Measurements from ENCODE around the gene MRPS2. TPM values are rescaled to one million over a fixed set of nuclear protein-coding genes. Genes with fewer than 3 reads are reported as not detected.
"Not testable (repeated sequence)": the region's sequence is repeated elsewhere in the genome, so short reads cannot be mapped to it uniquely, and the experiment has no call there.

MRPS2 gene
- total RNA-seq, 2 donors from 2014 or later, result 29.9 to 48.6 TPM

- ATAC-seq (replicated peaks), result no peak
- Mint-ChIP-seq H3K4me1 (no peaks in the 10 kb centered on the region), H3K27ac (no peak overlapping the region), H3K9me3 (no peaks in the 10 kb centered on the region), H3K36me3 (ENCODE audit: low read depth) (no peaks in the 10 kb centered on the region), H3K27me3 (peaks cover 20% of the 10 kb centered on the region), H3K4me3 (no peak overlapping the region)
These were observed 44.6 kb downstream of the MRPS2 start for GRCh38 chr9:135544981-135545635.

DNA sequence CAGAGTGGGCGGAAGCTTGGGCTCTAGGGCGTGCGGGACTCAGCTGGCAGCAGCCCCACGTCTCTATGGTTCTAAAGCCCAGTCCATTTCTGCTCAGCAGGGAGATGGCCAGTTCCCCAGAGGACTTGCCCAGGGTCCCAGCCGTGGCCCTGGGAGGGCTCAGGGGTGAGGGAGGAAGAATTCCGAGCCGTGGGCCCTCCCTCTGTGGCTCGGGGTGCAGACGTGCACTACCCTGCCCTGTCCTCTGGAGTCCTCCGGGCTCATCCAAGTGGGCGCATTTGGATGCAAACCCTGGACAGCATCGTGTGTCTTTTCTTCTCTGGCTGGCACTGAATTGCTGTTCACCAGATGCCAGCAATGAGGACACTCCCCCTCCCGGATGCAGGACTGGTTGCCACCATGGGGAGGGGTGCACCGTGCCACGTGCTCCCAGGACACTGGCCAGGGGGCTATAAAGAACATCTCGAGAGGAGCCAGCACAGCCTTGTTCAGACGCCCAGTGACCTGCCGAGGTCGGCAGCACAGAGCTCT, 45.2 kb downstream of the MRPS2 start, which contains the start of gene OBP2A:
Gene OBP2A (plus strand): TSS at position 481 of the 531 bp plus-strand sequence. CDS start 55 bp downstream, outside the sequence.
- H3K4me3 Mint-ChIP-seq; H3K9me3 Mint-ChIP-seq; ATAC-seq (replicated peaks); H3K4me1 Mint-ChIP-seq; H3K27ac Mint-ChIP-seq; H3K36me3 Mint-ChIP-seq (ENCODE audit: low read depth): not testable (repeated sequence)
- peaks cover 18% of the 10 kb centered on the region for H3K27me3 Mint-ChIP-seq

GRCh38 chr9:135546792-135547617, 46.5 kb downstream of the MRPS2 start:
- H3K4me1 Mint-ChIP-seq; H3K36me3 Mint-ChIP-seq (ENCODE audit: low read depth); H3K9me3 Mint-ChIP-seq; H3K27ac Mint-ChIP-seq; ATAC-seq (replicated peaks); H3K4me3 Mint-ChIP-seq: not testable (repeated sequence)
- H3K27me3 Mint-ChIP-seq, result peaks cover 20% of the 10 kb centered on the region

DNA sequence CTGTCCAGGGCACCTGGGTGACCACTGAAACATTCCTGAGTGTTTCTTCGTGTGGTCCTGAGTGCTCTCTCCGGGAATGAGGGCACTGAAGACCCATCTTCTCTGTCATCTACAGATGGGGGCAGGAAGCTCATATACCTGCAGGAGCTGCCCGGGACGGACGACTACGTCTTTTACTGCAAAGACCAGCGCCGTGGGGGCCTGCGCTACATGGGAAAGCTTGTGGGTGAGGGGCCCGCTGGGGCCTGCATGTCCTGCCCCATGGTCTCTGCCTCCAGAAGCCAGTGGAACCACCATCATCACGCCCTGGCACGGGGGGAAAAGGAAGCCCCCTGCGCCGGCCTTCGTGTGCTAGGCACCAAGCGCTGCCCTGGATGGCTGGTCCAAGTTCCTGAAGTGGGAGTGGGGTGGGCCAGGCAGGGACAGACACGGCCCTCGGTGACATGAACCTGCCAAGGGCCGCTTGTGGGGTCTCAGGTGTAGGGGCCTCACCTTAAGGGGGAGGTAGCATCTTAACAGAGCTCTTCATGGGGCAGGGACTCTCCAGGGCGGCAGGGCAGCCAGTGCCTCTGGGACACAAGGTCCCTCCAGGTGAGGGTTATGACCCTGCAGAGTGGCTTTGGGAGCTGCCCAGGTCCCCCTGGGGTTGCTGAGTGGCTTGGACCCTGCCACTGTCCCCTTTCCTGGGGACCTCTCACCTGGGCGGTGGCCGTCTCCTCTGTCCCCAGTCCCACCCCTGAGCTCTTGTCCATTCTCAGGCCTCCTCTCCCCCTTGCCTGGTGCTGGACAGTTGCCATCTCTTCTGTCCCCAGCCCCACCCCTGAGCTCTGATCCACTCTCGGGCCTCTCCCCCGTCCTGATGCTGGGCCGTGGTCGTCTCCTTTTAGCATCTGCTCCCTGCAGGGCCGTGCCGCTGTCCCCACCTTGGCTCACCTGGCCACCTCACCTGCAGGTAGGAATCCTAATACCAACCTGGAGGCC, 47.6 kb downstream of the MRPS2 start:
- Mint-ChIP-seq H3K27ac (no peak overlapping the region), H3K9me3 (no peaks in the 10 kb centered on the region), H3K36me3 (ENCODE audit: low read depth) (no peaks in the 10 kb centered on the region), H3K4me1 (no peaks in the 10 kb centered on the region), H3K27me3 (peaks cover 12% of the 10 kb centered on the region), H3K4me3 (no peak overlapping the region)
- ATAC-seq (replicated peaks), result no peak

- not testable (repeated sequence) for H3K4me3 Mint-ChIP-seq; H3K4me1 Mint-ChIP-seq; H3K27ac Mint-ChIP-seq; H3K36me3 Mint-ChIP-seq (ENCODE audit: low read depth); ATAC-seq (replicated peaks); H3K9me3 Mint-ChIP-seq; H3K27me3 Mint-ChIP-seq
These were observed 49.2 kb downstream of the MRPS2 start for GRCh38 chr9:135549478-135550343.

DNA sequence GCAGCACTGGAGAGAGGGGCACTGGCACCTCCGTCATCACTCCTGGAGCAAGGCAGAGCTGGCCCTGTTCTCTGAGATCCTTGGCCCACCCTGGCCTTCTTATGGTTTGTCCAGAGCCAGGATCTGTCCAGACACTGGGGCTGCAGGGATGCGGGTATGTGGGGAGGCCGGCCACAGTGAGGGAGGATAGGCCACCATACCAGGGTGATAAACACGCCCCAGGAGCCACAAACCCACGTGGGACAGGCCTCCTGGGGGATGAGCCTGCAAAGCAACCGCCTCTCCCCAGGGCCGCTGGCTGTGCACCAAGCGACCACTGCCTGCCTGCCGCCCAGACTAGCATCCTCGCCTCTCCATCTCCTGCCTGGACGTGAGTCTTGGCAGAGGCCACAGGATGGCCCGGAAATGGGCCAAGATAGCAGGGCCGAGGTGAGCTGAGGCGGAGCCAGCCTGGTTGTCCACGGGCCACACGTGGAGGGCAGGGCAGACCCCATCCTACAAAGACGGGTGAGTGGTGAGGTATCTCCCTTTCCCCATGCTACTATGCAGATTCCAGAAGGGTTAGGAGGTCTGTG, 49.9 kb downstream of the MRPS2 start:
- Mint-ChIP-seq H3K9me3 (no peaks in the 10 kb centered on the region), H3K36me3 (ENCODE audit: low read depth) (no peaks in the 10 kb centered on the region), H3K4me1 (no peaks in the 10 kb centered on the region), H3K4me3 (no peak overlapping the region), H3K27me3 (peaks cover 4% of the 10 kb centered on the region), H3K27ac (no peak overlapping the region)
- no peak for ATAC-seq (replicated peaks)

DNA sequence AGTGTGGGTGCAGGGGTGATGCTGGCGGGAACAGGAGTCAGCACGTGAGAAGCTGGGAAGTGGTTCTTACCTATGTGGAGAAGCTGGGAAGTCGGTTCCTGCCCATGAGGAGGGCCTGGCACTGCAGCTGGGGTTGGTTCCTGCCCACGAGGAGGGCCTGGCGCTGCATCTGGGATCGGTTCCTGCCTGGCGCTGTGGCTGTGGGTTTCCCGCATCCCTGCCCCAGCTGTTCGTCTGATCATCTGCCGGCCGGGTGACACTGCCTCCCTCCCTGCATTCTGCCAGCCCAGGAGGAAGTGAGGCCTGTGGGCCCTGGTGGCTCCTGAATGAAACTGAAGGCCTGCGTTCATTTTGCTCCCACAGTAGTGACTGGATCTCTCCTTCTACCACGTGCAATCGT, 50.5 kb downstream of the MRPS2 start:
- no peak for ATAC-seq (replicated peaks)
- Mint-ChIP-seq H3K27ac (no peak overlapping the region), H3K36me3 (ENCODE audit: low read depth) (no peaks in the 10 kb centered on the region), H3K4me3 (no peak overlapping the region), H3K4me1 (no peaks in the 10 kb centered on the region), H3K9me3 (no peaks in the 10 kb centered on the region), H3K27me3 (peaks cover 4% of the 10 kb centered on the region)

- Mint-ChIP-seq H3K27ac (no peak overlapping the region), H3K27me3 (peaks cover 4% of the 10 kb centered on the region), H3K4me1 (no peaks in the 10 kb centered on the region), H3K4me3 (no peak overlapping the region), H3K36me3 (ENCODE audit: low read depth) (no peaks in the 10 kb centered on the region), H3K9me3 (no peaks in the 10 kb centered on the region)
- ATAC-seq (replicated peaks), result no peak
These were observed 51.0 kb downstream of the MRPS2 start for GRCh38 chr9:135551456-135551855.

DNA sequence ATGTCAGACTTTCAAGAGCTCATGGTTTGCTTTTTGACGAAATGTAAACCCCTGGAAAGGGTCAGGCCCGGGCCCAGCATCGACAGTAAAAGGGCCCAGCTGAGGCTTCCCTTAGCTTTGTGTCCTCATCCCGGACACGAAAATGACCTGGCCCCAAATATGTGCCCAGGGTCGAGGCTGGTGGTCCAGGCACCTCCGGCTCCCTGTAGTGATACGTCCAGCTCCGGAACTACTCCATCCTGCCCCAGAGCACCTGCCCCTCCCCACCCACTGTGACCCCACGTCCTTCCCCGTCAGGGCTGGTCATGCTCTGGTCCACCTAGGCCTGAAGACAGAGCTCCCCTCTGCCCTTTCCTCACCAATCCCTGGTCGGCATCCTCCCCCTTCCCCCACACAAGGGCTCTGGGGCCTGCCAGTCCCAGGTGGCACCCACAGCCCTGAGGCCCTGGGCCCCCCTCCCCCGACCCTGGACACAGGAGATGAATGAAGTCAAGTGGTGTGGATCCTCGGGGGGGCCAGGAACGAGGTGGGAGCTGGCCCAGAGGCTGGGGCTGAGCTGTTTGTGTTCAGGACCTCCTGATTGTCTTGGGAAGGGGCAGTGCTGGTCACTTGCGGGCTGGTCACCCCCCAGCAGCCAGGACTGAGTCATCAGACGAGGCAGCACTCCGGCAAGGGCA, 51.7 kb downstream of the MRPS2 start:
- H3K36me3 Mint-ChIP-seq (ENCODE audit: low read depth), result no peaks in the 10 kb centered on the region
- no peak for ATAC-seq (replicated peaks)
- no peaks in the 10 kb centered on the region for H3K9me3 Mint-ChIP-seq
- H3K27me3 Mint-ChIP-seq, result peaks cover 4% of the 10 kb centered on the region
- no peaks in the 10 kb centered on the region for H3K4me1 Mint-ChIP-seq
- H3K27ac Mint-ChIP-seq, result no peak overlapping the region
- H3K4me3 Mint-ChIP-seq, result no peak overlapping the region

GRCh38 chr9:135552698-135553171, 52.3 kb downstream of the MRPS2 start:
- no peak for ATAC-seq (replicated peaks)
- Mint-ChIP-seq H3K36me3 (ENCODE audit: low read depth) (no peaks in the 10 kb centered on the region), H3K27me3 (peaks cover 4% of the 10 kb centered on the region), H3K4me1 (no peaks in the 10 kb centered on the region), H3K4me3 (no peak overlapping the region), H3K9me3 (no peaks in the 10 kb centered on the region), H3K27ac (no peak overlapping the region)

Data from activated T-helper 17 cell treated with anti-CD3 and anti-CD28 coated beads, Interleukin-2, amount 50 U/mL, for 72 hours (primary cell).